ENCODE data around the gene RAD51B.
A peak's percentile ranks its signal among the peaks of the same experiment; 100 is the strongest.

RAD51B gene

DNA sequence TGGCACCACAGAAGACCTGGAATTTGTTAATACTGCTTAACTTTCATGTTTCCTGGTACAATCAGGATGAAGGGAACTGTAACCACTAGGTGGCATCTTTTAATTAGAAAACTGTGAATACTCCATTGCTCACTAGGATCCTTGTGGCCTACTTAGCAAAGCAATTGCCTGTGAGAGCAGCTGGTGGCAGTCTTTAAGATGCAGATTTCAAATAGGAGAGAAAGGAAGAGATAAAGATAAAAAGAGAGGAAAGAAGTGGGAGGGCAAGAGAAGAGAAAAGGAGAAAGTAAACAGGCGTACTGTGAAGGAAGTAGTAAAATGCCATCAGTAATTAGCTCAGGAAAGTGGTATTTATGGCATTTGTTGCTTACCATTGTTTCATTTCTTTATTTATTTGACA lies 114.5 kb downstream of the RAD51B start:
- Histone ChIP-seq H3K4me3 (ENCODE audit: extremely low read depth, insufficient read depth, low read length, poor library complexity, severe bottlenecking) (no peak overlapping the region), H3K27ac (ENCODE audit: low read depth, low read length, severe bottlenecking) (peak overlapping the region; percentile 24), H3K4me1 (ENCODE audit: control insufficient read depth, insufficient read depth, low read length, poor library complexity, severe bottlenecking) (peaks cover 15% of the 10 kb centered on the region), H3K9me3 (ENCODE audit: control insufficient read depth, low read length) (peaks cover 6% of the 10 kb centered on the region), H3K36me3 (ENCODE audit: control insufficient read depth, insufficient read depth, low read length) (no peaks in the 10 kb centered on the region)
- 0 to 13% methylated on average over 1 of the region's 1 CpG for WGBS, 2 experiments (ENCODE audit: insufficient coverage in 2 of 2)

- H3K4me1 ChIP-seq (ENCODE audit: control insufficient read depth, insufficient read depth, low read length, poor library complexity, severe bottlenecking) = peaks cover 15% of the 10 kb centered on the region
- no peak overlapping the region for H3K27ac ChIP-seq (ENCODE audit: low read depth, low read length, severe bottlenecking)
Measured at GRCh38 chr14:67934862-67935261, 115.3 kb downstream of the RAD51B start.

GRCh38 chr14:67935371-67935770 lies 115.8 kb downstream of the RAD51B start:
- WGBS, 2 experiments (ENCODE audit: insufficient coverage in 2 of 2) = 72 to 100% methylated on average over 1 to 2 of the region's 2 CpGs

More at GRCh38 chr14:67934862-67935261, 115.3 kb downstream of the RAD51B start:
- Histone ChIP-seq H3K36me3 (ENCODE audit: control insufficient read depth, insufficient read depth, low read length) (no peaks in the 10 kb centered on the region), H3K4me3 (ENCODE audit: extremely low read depth, insufficient read depth, low read length, poor library complexity, severe bottlenecking) (no peak overlapping the region), H3K9me3 (ENCODE audit: control insufficient read depth, low read length) (peaks cover 6% of the 10 kb centered on the region)
- WGBS, 2 experiments (ENCODE audit: insufficient coverage in 2 of 2) = no CpG with 5 or more reads among the region's 1 CpG

GRCh38 chr14:67938071-67938470 lies 118.5 kb downstream of the RAD51B start:
- no CpG with 5 or more reads among the region's 2 CpGs for WGBS, 2 experiments (ENCODE audit: insufficient coverage in 2 of 2)
- Histone ChIP-seq H3K36me3 (ENCODE audit: control insufficient read depth, insufficient read depth, low read length) (no peaks in the 10 kb centered on the region), H3K27ac (ENCODE audit: low read depth, low read length, severe bottlenecking) (no peak overlapping the region), H3K4me1 (ENCODE audit: control insufficient read depth, insufficient read depth, low read length, poor library complexity, severe bottlenecking) (peaks cover 31% of the 10 kb centered on the region), H3K4me3 (ENCODE audit: extremely low read depth, insufficient read depth, low read length, poor library complexity, severe bottlenecking) (no peak overlapping the region), H3K9me3 (ENCODE audit: control insufficient read depth, low read length) (no peaks in the 10 kb centered on the region)

More at GRCh38 chr14:67935371-67935770, 115.8 kb downstream of the RAD51B start:
- H3K4me3 ChIP-seq (ENCODE audit: extremely low read depth, insufficient read depth, low read length, poor library complexity, severe bottlenecking) = no peak overlapping the region
- H3K27ac ChIP-seq (ENCODE audit: low read depth, low read length, severe bottlenecking) = no peak overlapping the region
- peaks cover 16% of the 10 kb centered on the region for H3K4me1 ChIP-seq (ENCODE audit: control insufficient read depth, insufficient read depth, low read length, poor library complexity, severe bottlenecking)
- H3K9me3 ChIP-seq (ENCODE audit: control insufficient read depth, low read length) = peaks cover 5% of the 10 kb centered on the region
- no peaks in the 10 kb centered on the region for H3K36me3 ChIP-seq (ENCODE audit: control insufficient read depth, insufficient read depth, low read length)

- no peaks in the 10 kb centered on the region for H3K9me3 ChIP-seq (ENCODE audit: control insufficient read depth, low read length)
- H3K27ac ChIP-seq (ENCODE audit: low read depth, low read length, severe bottlenecking) = peak overlapping the region; percentile 74
- H3K36me3 ChIP-seq (ENCODE audit: control insufficient read depth, insufficient read depth, low read length) = no peaks in the 10 kb centered on the region
- no peak overlapping the region for H3K4me3 ChIP-seq (ENCODE audit: extremely low read depth, insufficient read depth, low read length, poor library complexity, severe bottlenecking)
- peaks cover 23% of the 10 kb centered on the region for H3K4me1 ChIP-seq (ENCODE audit: control insufficient read depth, insufficient read depth, low read length, poor library complexity, severe bottlenecking)
- WGBS, 2 experiments (ENCODE audit: insufficient coverage in 2 of 2) = 80 to 100% methylated on average over 2 to 3 of the region's 4 CpGs
Measured at GRCh38 chr14:67940486-67941455, 121.2 kb downstream of the RAD51B start.

DNA sequence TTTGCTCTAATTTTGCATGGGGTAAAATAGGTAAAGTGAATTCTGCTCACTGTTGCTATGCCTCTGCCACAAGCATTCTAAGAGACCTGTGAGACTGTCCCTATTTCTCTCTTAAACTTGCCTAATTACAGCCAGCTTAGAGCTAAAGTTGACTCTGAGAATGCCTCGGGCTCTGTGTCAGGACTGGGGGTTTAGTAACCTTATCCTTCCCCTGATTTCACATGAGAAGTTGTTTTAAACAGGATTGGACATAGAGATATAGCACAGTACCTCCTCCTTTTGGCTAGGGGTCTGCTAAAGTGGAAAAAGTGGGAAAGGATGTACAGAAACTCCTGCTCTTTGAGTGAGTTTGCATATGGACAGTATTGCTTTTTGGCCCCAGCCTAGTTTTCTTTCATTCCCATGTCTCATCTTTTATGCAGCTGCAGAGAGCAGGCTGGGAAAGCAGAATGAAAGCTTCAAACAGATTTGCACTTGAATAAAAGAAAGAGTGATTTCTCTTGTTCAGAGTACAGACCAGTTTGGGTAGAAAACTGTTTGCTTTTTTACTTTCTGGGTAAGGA lies 122.0 kb downstream of the RAD51B start:
- no peaks in the 10 kb centered on the region for H3K9me3 ChIP-seq (ENCODE audit: control insufficient read depth, low read length)
- H3K4me1 ChIP-seq (ENCODE audit: control insufficient read depth, insufficient read depth, low read length, poor library complexity, severe bottlenecking) = peaks cover 23% of the 10 kb centered on the region
- no CpG with 5 or more reads among the region's 1 CpG for WGBS, 2 experiments (ENCODE audit: insufficient coverage in 2 of 2)
- peak overlapping the region; percentile 74 for H3K27ac ChIP-seq (ENCODE audit: low read depth, low read length, severe bottlenecking)
- no peak overlapping the region for H3K4me3 ChIP-seq (ENCODE audit: extremely low read depth, insufficient read depth, low read length, poor library complexity, severe bottlenecking)
- H3K36me3 ChIP-seq (ENCODE audit: control insufficient read depth, insufficient read depth, low read length) = no peaks in the 10 kb centered on the region

GRCh38 chr14:67942080-67942710 lies 122.6 kb downstream of the RAD51B start:
- Histone ChIP-seq H3K4me1 (ENCODE audit: control insufficient read depth, insufficient read depth, low read length, poor library complexity, severe bottlenecking) (peaks cover 23% of the 10 kb centered on the region), H3K9me3 (ENCODE audit: control insufficient read depth, low read length) (no peaks in the 10 kb centered on the region), H3K27ac (ENCODE audit: low read depth, low read length, severe bottlenecking) (peak overlapping the region; percentile 74), H3K36me3 (ENCODE audit: control insufficient read depth, insufficient read depth, low read length) (no peaks in the 10 kb centered on the region), H3K4me3 (ENCODE audit: extremely low read depth, insufficient read depth, low read length, poor library complexity, severe bottlenecking) (no peak overlapping the region)
- 100% methylated on average over 3 of the region's 4 CpGs for WGBS, 2 experiments (ENCODE audit: insufficient coverage in 2 of 2)

GRCh38 chr14:67943947-67944346 lies 124.4 kb downstream of the RAD51B start:
- peaks cover 16% of the 10 kb centered on the region for H3K4me1 ChIP-seq (ENCODE audit: control insufficient read depth, insufficient read depth, low read length, poor library complexity, severe bottlenecking)

DNA sequence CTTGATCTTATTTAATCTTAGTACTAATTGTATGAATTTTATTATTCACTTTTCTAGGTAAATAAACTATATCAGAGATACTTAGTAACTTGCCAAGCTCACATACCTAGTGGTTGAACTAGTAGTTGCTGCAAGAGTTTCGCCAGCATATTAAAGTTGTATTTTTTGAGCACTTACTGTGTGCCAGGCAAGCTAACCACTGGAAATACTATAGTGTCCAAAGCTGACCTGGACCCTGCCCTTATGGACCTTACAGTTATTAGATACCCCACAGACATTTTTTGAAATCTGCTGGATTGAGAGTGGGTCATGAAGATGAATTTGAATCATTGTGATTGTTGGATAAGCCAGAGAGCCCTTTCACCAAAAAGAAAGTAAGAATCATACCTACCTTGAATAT lies 125.0 kb downstream of the RAD51B start:
- 67 to 80% methylated on average over 1 of the region's 1 CpG for WGBS, 2 experiments (ENCODE audit: insufficient coverage in 2 of 2)
- no peak overlapping the region for H3K27ac ChIP-seq (ENCODE audit: low read depth, low read length, severe bottlenecking)
- peaks cover 4% of the 10 kb centered on the region for H3K9me3 ChIP-seq (ENCODE audit: control insufficient read depth, low read length)
- no peaks in the 10 kb centered on the region for H3K36me3 ChIP-seq (ENCODE audit: control insufficient read depth, insufficient read depth, low read length)
- H3K4me1 ChIP-seq (ENCODE audit: control insufficient read depth, insufficient read depth, low read length, poor library complexity, severe bottlenecking) = peaks cover 16% of the 10 kb centered on the region
- H3K4me3 ChIP-seq (ENCODE audit: extremely low read depth, insufficient read depth, low read length, poor library complexity, severe bottlenecking) = no peak overlapping the region

More at GRCh38 chr14:67943947-67944346, 124.4 kb downstream of the RAD51B start:
- Histone ChIP-seq H3K9me3 (ENCODE audit: control insufficient read depth, low read length) (no peaks in the 10 kb centered on the region), H3K36me3 (ENCODE audit: control insufficient read depth, insufficient read depth, low read length) (no peaks in the 10 kb centered on the region), H3K27ac (ENCODE audit: low read depth, low read length, severe bottlenecking) (no peak overlapping the region), H3K4me3 (ENCODE audit: extremely low read depth, insufficient read depth, low read length, poor library complexity, severe bottlenecking) (no peak overlapping the region)
- WGBS, 2 experiments (ENCODE audit: insufficient coverage in 2 of 2) = 20% methylated on average over 1 of the region's 3 CpGs; no CpG with 5 or more reads in 1 of the 2 experiments

DNA sequence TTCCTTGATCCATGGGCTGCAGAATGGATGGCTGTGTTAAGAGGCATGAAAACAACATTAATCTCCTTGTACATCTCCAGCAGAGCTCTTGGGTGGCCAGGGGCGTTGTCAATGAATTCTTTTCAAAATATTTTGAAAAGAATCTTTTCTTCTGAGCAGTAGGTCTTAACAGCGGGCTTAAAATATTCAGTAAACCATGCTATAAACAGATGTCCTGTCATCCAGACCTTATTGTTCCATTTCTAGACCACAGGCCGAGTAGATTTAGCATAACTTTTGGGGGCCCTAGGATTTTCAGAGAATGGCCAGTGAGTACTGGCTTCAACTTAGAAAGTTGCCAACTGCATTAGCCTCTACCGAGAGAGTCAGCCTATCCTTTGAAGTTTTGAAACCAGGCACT lies 130.2 kb downstream of the RAD51B start:
- H3K27ac ChIP-seq (ENCODE audit: low read depth, low read length, severe bottlenecking) = no peak overlapping the region
- 86 to 97% methylated on average over 2 to 4 of the region's 4 CpGs for WGBS, 2 experiments (ENCODE audit: insufficient coverage in 2 of 2)
- peaks cover 10% of the 10 kb centered on the region for H3K9me3 ChIP-seq (ENCODE audit: control insufficient read depth, low read length)
- H3K4me1 ChIP-seq (ENCODE audit: control insufficient read depth, insufficient read depth, low read length, poor library complexity, severe bottlenecking) = no peaks in the 10 kb centered on the region
- no peak overlapping the region for H3K4me3 ChIP-seq (ENCODE audit: extremely low read depth, insufficient read depth, low read length, poor library complexity, severe bottlenecking)
- no peaks in the 10 kb centered on the region for H3K36me3 ChIP-seq (ENCODE audit: control insufficient read depth, insufficient read depth, low read length)

Data from mesodermal cell (in vitro differentiated cells).